ENCODE results near the gene GRID1.

Gene GRID1

DNA sequence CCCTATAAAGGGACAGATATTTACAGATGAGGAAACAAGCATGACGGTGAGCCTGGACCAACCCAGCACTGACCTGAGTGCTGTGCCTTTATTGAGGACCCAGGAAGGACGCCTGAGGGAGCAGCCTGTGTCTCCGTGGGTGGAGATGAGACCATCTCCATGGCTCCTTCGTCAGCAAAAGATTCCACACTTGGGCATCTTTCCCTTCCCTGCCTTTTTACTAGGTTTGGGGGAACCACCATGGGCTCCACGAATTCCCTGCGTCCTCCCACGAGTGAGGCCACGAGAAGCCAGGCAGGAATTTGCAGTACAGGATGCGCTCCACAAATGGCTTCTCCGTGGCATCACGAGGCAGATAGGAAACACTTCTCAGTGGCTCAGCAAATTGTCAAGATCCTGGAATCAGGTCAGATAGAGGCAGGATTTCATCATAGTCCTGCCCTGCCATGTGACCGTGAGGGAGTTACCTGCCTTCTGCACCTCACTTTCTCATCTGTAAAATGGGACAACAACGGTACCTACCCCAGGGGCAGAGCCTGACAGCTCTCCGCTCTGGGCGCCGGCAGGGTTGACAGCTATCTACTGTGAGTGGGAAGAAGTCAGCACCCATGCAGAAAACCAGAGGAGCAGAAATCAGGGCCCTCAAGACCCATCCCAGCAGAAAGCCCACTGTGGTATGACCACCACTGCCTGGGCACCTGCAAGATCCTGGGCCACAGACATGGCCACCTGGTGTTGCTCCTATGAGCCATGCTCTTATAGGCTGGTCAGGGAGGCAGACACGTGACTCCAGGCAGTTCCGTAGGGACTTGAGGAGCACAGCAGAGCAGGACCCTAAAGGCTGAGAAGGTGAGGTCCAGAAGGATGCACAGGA lies 80.1 kb downstream of the GRID1 start:
- Histone ChIP-seq H3K4me1 (ENCODE audit: insufficient read depth, low read length, severe bottlenecking) (no peaks in the 10 kb centered on the region), H3K9me3 (ENCODE audit: low read length) (no peaks in the 10 kb centered on the region), H3K4me3 (ENCODE audit: low read depth, low read length, poor library complexity, severe bottlenecking) (no peak overlapping the region), H3K79me2 (ENCODE audit: insufficient read depth, low read length) (no peaks in the 10 kb centered on the region), H3K27me3 (ENCODE audit: insufficient read depth, low read length) (no peaks in the 10 kb centered on the region), H3K4me2 (ENCODE audit: low read length) (no peak overlapping the region), H3K9me2 (ENCODE audit: low read depth, low read length) (no peaks in the 10 kb centered on the region), H3K9ac (ENCODE audit: low read length) (no peak overlapping the region), H4K20me1 (ENCODE audit: insufficient read depth, low read length) (no peaks in the 10 kb centered on the region), H2AFZ (ENCODE audit: low read length) (no peak overlapping the region), H3K36me3 (ENCODE audit: insufficient read depth, low read length) (no peaks in the 10 kb centered on the region), H3K27ac (ENCODE audit: low read depth, low read length, poor library complexity, severe bottlenecking) (no peak overlapping the region), H3F3A (ENCODE audit: insufficient read depth, low read length) (no peaks in the 10 kb centered on the region)
- no peak for TF ChIP-seq EZH2 (IDR thresholded peaks at IDR 0.05; ENCODE audit: borderline replicate concordance, low read length)

GRCh38 chr10:86285136-86285790 lies 81.3 kb downstream of the GRID1 start:
- Histone ChIP-seq H3K4me1 (ENCODE audit: insufficient read depth, low read length, severe bottlenecking) (no peaks in the 10 kb centered on the region), H2AFZ (ENCODE audit: low read length) (no peak overlapping the region), H4K20me1 (ENCODE audit: insufficient read depth, low read length) (no peaks in the 10 kb centered on the region), H3K79me2 (ENCODE audit: insufficient read depth, low read length) (no peaks in the 10 kb centered on the region), H3K27ac (ENCODE audit: low read depth, low read length, poor library complexity, severe bottlenecking) (no peak overlapping the region), H3K27me3 (ENCODE audit: insufficient read depth, low read length) (no peaks in the 10 kb centered on the region), H3K9ac (ENCODE audit: low read length) (no peak overlapping the region), H3K4me3 (ENCODE audit: low read depth, low read length, poor library complexity, severe bottlenecking) (no peak overlapping the region), H3K9me3 (ENCODE audit: low read length) (no peaks in the 10 kb centered on the region), H3K4me2 (ENCODE audit: low read length) (no peak overlapping the region), H3K36me3 (ENCODE audit: insufficient read depth, low read length) (no peaks in the 10 kb centered on the region), H3F3A (ENCODE audit: insufficient read depth, low read length) (no peaks in the 10 kb centered on the region), H3K9me2 (ENCODE audit: low read depth, low read length) (no peaks in the 10 kb centered on the region)
- TF ChIP-seq CTCF (IDR thresholded peaks at IDR 0.05; ENCODE audit: low read length) (no peak), EZH2 (IDR thresholded peaks at IDR 0.05; ENCODE audit: borderline replicate concordance, low read length) (no peak)

DNA sequence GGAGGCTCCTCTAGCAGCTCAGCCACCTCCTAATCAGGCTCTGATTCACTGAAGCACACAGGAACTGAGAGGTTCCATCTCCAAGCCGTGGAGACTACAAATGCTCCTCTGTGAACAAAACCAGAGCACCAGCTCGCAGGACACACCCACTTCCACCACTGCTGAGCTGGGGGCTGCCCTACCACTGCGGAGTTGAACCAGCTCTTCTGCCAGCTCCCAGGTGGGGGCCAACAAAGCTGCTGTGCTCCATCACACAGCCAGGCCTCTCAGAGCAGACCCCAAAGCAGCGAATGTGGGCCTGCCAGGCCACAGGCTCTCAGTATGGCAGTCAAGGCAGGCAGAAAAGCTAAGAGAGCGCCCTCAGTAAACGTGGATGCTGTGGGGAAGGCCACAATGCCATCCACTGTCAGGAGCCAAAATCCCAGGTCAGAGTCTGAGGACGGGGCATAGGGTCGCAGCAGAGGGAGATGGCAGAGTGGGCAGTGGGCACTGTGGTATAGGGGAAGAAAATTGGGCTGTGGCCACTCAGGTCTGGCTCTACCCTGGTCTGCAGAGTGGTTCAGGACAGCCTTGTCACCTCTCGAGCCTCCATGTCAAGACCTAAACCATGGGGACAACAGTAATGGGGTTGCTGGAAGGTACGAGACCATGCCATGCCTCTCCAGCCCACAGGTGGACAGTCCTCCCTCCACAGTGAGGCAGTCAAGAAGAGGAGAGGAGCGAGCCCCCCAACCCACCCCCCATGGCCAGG lies 82.1 kb downstream of the GRID1 start:
- Histone ChIP-seq H3F3A (ENCODE audit: insufficient read depth, low read length) (no peaks in the 10 kb centered on the region), H4K20me1 (ENCODE audit: insufficient read depth, low read length) (no peaks in the 10 kb centered on the region), H3K27ac (ENCODE audit: low read depth, low read length, poor library complexity, severe bottlenecking) (no peak overlapping the region), H3K36me3 (ENCODE audit: insufficient read depth, low read length) (no peaks in the 10 kb centered on the region), H3K9me2 (ENCODE audit: low read depth, low read length) (no peaks in the 10 kb centered on the region), H3K79me2 (ENCODE audit: insufficient read depth, low read length) (no peaks in the 10 kb centered on the region), H3K4me2 (ENCODE audit: low read length) (no peak overlapping the region), H3K4me1 (ENCODE audit: insufficient read depth, low read length, severe bottlenecking) (no peaks in the 10 kb centered on the region), H3K27me3 (ENCODE audit: insufficient read depth, low read length) (no peaks in the 10 kb centered on the region), H3K9me3 (ENCODE audit: low read length) (no peaks in the 10 kb centered on the region), H2AFZ (ENCODE audit: low read length) (no peak overlapping the region), H3K9ac (ENCODE audit: low read length) (no peak overlapping the region), H3K4me3 (ENCODE audit: low read depth, low read length, poor library complexity, severe bottlenecking) (no peak overlapping the region)
- TF ChIP-seq CTCF (IDR thresholded peaks at IDR 0.05; ENCODE audit: low read length): no peak
